ENCODE data around the gene EPSTI1. TPM values are rescaled to one million over a fixed set of nuclear protein-coding genes. Genes with fewer than 3 reads are reported as not detected.

Gene EPSTI1
- total RNA-seq, 1 donor: 30.8 TPM

- Histone ChIP-seq H3K4me3 (ENCODE audit: insufficient read depth, low read length) (no peak overlapping the region), H3K4me2 (ENCODE audit: insufficient read depth, low read length) (no peak overlapping the region), H3K27ac (ENCODE audit: low read depth, low read length) (no peak overlapping the region), H3K79me2 (ENCODE audit: insufficient read depth, low read length) (no peaks in the 10 kb centered on the region), H4K20me1 (ENCODE audit: insufficient read depth, low read length) (no peaks in the 10 kb centered on the region), H2AFZ (ENCODE audit: low read length) (no peak overlapping the region), H3K9me3 (ENCODE audit: low read depth, low read length) (no peaks in the 10 kb centered on the region), H3K27me3 (ENCODE audit: insufficient read depth, low read length) (no peaks in the 10 kb centered on the region), H3K4me1 (ENCODE audit: insufficient read depth, low read length) (no peaks in the 10 kb centered on the region), H3K36me3 (ENCODE audit: insufficient read depth, low read length) (peaks cover 2% of the 10 kb centered on the region)
- no peak for TF ChIP-seq CTCF (IDR thresholded peaks at IDR 0.05; ENCODE audit: extremely low read depth, low read depth, low read length)
- DNase-seq (ENCODE audit: insufficient read length, low spot score, missing footprints): no peak
Measured at GRCh38 chr13:42924344-42924743, 67.7 kb downstream of the EPSTI1 start.

- Histone ChIP-seq H2AFZ (ENCODE audit: low read length) (no peak overlapping the region), H3K4me1 (ENCODE audit: insufficient read depth, low read length) (no peaks in the 10 kb centered on the region), H3K27ac (ENCODE audit: low read depth, low read length) (no peak overlapping the region), H3K79me2 (ENCODE audit: insufficient read depth, low read length) (no peaks in the 10 kb centered on the region), H3K9me3 (ENCODE audit: low read depth, low read length) (no peaks in the 10 kb centered on the region), H3K27me3 (ENCODE audit: insufficient read depth, low read length) (no peaks in the 10 kb centered on the region), H4K20me1 (ENCODE audit: insufficient read depth, low read length) (no peaks in the 10 kb centered on the region), H3K36me3 (ENCODE audit: insufficient read depth, low read length) (no peaks in the 10 kb centered on the region), H3K4me2 (ENCODE audit: insufficient read depth, low read length) (no peak overlapping the region), H3K4me3 (ENCODE audit: insufficient read depth, low read length) (no peak overlapping the region)
- TF ChIP-seq CTCF (IDR thresholded peaks at IDR 0.05; ENCODE audit: extremely low read depth, low read depth, low read length): no peak
- no peak for DNase-seq (ENCODE audit: insufficient read length, low spot score, missing footprints)
Measured at GRCh38 chr13:42907745-42908144, 84.3 kb downstream of the EPSTI1 start.

GRCh38 chr13:42906257-42906656 is 85.8 kb downstream of the EPSTI1 start:
- DNase-seq (ENCODE audit: insufficient read length, low spot score, missing footprints): no peak
- Histone ChIP-seq H2AFZ (ENCODE audit: low read length) (no peak overlapping the region), H4K20me1 (ENCODE audit: insufficient read depth, low read length) (no peaks in the 10 kb centered on the region), H3K27me3 (ENCODE audit: insufficient read depth, low read length) (no peaks in the 10 kb centered on the region), H3K79me2 (ENCODE audit: insufficient read depth, low read length) (no peaks in the 10 kb centered on the region), H3K9me3 (ENCODE audit: low read depth, low read length) (no peaks in the 10 kb centered on the region), H3K4me2 (ENCODE audit: insufficient read depth, low read length) (no peak overlapping the region), H3K4me3 (ENCODE audit: insufficient read depth, low read length) (no peak overlapping the region), H3K4me1 (ENCODE audit: insufficient read depth, low read length) (no peaks in the 10 kb centered on the region), H3K27ac (ENCODE audit: low read depth, low read length) (no peak overlapping the region), H3K36me3 (ENCODE audit: insufficient read depth, low read length) (no peaks in the 10 kb centered on the region)
- TF ChIP-seq CTCF (IDR thresholded peaks at IDR 0.05; ENCODE audit: extremely low read depth, low read depth, low read length): no peak

- Histone ChIP-seq H2AFZ (ENCODE audit: low read length) (no peak overlapping the region), H3K9me3 (ENCODE audit: low read depth, low read length) (no peaks in the 10 kb centered on the region), H3K27me3 (ENCODE audit: insufficient read depth, low read length) (no peaks in the 10 kb centered on the region), H3K27ac (ENCODE audit: low read depth, low read length) (no peak overlapping the region), H3K36me3 (ENCODE audit: insufficient read depth, low read length) (no peaks in the 10 kb centered on the region), H3K4me2 (ENCODE audit: insufficient read depth, low read length) (no peak overlapping the region), H3K4me3 (ENCODE audit: insufficient read depth, low read length) (no peak overlapping the region), H4K20me1 (ENCODE audit: insufficient read depth, low read length) (no peaks in the 10 kb centered on the region), H3K79me2 (ENCODE audit: insufficient read depth, low read length) (no peaks in the 10 kb centered on the region), H3K4me1 (ENCODE audit: insufficient read depth, low read length) (no peaks in the 10 kb centered on the region)
- TF ChIP-seq CTCF (IDR thresholded peaks at IDR 0.05; ENCODE audit: extremely low read depth, low read depth, low read length): no peak
- DNase-seq (ENCODE audit: insufficient read length, low spot score, missing footprints): no peak
Measured at GRCh38 chr13:42905579-42905978, 86.5 kb downstream of the EPSTI1 start.
